IPS-11a (cell line): Measurements from ENCODE around the gene FBXW8.

Experiments
- H3K4me3 ChIP-seq: one replicate; pipeline ENCODE4 v1.5.1; 2013; ENCODE audit warnings: low read depth, low read length, control low read depth

The FBXW8 gene

DNA sequence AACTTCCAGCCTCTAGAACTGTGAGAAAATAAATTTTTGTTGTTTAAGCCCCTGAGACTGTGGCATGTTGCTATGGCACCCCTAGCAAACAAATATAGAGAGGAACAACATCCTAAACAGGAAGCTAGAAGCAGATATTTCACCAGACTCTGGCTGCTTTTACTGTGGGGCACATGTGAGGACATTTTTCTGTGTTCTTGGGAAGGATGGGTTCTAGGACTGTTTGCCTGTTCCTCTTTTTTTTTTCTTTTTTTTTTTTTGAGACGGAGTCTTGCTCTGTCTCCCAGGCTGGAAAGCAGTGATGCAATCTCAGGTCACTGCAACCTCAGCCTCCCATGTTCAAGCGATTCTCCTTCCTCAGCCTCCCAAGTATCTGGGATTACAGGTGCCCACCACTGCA, 25.3 kb upstream of the FBXW8 start:
- H3K4me3 ChIP-seq = no peak overlapping the region

DNA sequence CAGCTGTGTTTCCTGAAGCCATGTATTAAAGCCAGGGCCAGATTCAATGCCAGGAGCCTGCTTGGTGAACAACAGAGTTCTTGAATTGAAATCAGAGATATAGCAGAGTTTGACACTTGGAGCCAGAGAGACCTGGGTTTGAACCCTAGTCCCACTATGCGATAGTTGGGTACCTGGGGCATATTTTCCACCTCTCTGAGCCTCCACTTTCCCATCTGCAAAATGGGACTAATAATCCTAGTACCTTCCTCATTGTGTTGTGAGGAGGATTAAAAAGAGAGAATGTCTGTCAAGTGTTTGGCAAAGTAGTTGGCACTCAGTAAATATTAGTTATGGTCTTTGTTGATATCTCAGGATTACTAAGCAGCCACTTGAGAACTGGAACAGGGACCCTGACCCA, 23.5 kb upstream of the FBXW8 start:
- H3K4me3 ChIP-seq = no peak overlapping the region

DNA sequence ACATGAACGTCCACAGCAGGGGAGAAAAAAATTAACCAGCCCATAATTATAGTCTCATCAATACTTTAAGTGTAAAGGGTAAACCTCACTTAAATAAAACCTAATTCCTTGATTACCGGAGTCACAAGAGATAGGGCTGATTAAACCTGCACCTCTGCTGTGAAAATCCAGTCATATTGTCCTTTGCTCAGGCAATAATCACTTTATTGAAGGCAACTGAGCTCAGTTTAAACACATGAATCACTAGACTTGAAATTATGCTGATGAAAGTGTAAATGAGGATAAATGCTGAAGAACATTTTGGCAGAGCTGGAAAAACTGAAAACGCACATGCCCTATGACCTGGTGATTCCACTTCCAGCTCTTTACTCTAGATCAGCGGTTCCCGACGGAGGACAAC, 22.9 kb upstream of the FBXW8 start:
- no peak overlapping the region for H3K4me3 ChIP-seq

DNA sequence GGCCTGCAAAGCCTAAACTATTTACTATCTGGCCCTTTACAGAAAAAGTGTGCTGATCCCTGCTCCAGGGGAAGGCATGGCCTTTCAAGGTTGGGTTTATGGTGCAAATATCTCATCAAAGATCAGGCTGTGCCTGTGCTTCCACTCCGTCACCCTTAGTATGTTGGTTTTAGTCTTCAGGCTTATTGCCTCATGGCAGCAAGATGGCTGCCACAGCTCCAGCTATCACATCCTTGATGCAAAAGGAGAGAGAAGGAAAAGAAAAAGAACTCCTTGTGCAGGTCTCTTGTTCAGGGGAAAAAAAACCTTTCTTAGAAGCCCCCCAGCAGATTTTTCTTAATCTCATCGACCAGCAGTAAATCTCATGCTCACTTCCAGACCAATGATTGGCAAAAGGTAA, 20.4 kb upstream of the FBXW8 start:
- H3K4me3 ChIP-seq = no peak overlapping the region

GRCh38 chr12:116891019-116891418, 19.7 kb upstream of the FBXW8 start:
- H3K4me3 ChIP-seq = no peak overlapping the region

- H3K4me3 ChIP-seq = no peak overlapping the region
Measured at GRCh38 chr12:116892349-116893140, 18.2 kb upstream of the FBXW8 start.

DNA sequence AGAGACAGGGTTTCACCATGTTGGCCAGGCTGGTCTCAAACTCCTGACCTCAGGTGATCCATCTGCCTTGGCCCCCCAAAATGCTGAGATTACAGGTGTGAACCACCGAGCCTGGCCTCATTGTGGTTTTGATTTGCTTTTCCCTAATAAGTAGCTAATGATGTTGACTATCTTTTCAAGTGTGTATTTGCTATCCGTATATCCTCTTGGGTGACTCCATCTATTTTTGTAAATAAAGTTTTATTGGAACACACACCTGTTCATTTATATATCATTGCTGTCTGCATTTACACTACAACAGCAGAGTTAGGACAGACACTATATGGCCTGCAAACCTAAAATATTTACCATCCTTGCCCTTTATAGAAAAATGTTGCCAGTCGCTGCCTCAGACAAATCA, 15.8 kb upstream of the FBXW8 start:
- H3K4me3 ChIP-seq = no peak overlapping the region

DNA sequence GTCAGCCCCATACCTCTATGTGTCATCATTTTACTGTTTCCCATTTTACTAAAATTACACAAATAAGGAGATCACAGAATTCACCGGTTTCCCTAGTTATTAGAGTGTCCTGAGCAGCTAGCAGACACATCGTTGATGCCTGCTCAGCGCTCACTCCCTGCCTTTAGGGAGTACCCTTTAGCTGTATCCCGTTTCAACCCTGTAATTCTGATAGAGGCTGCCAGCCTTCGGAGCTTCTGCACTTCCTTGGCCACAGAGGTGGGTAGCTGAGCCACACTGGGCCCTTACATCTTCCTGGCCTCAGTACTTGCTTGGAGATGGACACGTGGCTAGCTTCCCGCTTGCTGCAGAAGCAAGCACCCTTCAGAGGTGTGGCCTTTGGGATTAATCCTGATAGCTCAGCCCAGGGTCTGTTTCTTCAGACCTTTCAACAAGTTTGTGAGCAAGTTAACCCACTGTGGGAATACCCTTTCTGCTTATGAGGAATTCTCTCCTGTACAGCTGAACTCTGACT, 14.3 kb upstream of the FBXW8 start:
- no peak overlapping the region for H3K4me3 ChIP-seq

DNA sequence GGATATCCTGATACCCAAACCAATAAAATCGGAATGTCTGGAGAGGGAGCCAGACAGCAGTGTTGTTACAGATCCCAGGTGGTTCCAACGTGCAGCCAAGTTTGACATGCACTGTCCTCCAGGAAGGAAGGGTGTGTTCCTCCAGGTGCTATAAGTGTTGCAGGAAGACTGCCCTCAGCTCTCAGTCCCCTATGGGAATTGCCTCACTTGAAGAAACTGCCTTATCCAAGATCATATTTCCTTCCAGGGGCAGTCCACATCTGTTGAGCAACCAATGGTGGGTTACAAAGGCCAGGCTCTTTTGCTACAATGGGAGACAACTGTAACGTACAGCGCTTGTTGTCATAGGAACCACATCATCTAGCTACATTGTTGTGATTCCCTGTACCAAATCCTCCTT, 13.3 kb upstream of the FBXW8 start:
- H3K4me3 ChIP-seq = no peak overlapping the region

DNA sequence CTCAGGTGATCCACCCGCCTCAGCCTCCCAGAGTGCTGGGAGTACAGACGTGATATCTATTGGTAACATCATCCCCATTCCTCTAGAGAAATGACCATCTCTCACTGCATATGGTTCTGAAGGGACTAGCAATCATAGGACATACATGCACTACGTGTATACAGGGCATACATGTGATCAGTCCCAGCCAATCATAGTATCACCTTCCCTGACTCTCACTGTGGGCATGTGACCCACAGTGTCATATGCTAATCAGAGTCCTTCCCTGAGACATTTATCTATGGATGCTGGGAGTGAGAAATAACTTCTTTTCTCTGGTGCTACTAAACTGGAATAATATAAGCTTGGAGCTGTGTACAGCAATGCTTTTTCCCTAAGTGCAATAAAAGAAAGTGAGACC, 12.1 kb upstream of the FBXW8 start:
- H3K4me3 ChIP-seq = no peak overlapping the region

DNA sequence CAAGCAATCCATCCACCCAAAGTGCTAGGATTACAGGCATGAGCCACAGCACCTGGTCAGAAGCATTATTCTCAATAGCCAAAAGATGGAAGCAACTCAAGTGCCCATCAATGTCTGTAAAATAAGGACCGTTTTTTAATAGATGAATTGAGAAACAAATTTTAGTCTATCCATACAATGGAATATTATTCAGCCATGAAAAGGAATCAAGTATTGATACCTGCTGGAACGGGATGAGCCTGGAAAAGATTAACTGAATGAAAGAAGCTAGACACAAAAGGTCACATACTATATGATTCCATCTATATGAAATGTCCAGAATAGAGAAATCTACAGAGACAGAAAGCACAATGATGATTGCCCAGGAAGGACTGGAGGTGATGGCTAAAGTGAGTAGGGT, 9.1 kb upstream of the FBXW8 start:
- H3K4me3 ChIP-seq = no peak overlapping the region

DNA sequence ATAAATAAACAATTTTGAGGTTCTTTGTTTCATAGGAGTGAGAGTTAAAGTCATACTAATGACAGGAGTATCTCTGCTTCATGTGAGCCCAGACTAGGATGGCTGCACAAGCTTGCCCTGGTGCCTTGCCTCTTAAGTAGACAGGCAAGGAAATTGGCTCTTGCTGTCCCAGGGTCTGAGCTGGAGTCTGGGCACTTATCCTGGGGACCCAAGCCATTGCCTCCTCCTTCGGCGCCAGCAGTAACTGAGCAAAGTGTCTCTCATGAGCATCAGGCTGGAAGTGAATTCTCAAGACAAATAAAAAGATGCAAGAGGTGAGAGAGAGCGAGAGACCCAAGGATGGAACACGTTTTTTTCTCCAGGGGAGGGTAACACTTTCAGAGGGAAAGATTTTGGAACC, 6.9 kb upstream of the FBXW8 start:
- H3K4me3 ChIP-seq = no peak overlapping the region

DNA sequence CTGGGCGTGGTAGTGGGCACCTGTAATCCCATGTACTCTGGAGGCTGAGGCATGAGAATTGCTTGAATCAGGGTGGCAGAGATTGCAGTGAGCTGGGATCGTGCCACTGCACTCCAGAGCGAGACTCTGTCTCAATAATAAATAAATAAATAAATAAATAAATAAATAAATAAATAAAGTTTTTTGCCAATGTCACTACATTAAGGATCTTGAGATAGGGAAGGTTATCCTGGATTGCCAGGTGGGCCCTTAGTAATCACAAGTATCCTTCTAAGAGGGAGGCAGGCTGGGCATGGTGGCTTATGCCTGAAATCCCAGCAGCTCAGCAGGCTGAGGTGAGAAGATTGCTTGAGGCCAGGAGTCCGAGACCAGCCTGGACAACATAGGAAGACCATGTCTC, 4.5 kb upstream of the FBXW8 start:
- no peak overlapping the region for H3K4me3 ChIP-seq

- H3K4me3 ChIP-seq = peak overlapping the region; percentile 75
Measured at GRCh38 chr12:116910280-116910644, 488 bp upstream of the FBXW8 start.

GRCh38 chr12:116915326-116915725, 4.6 kb downstream of the FBXW8 start:
- no peak overlapping the region for H3K4me3 ChIP-seq

DNA sequence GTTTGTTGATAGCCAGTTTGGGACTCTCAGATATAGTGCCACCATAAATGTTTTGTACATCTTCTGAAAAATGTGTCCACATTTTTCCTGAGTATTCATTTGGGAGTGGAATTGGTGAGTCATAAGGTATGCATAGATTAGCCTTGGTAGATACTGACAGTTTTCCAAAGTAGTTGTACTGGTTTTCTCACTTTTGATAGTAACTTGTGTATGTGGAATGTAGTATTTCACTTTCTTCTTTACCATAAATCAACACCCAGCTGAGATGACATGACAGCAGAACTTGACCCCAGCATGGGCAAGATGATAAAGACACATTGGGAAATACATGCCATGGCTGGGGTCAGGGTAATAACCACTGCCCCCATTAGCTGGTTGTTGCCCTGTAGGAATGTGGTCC, 5.4 kb downstream of the FBXW8 start:
- H3K4me3 ChIP-seq = no peak overlapping the region

DNA sequence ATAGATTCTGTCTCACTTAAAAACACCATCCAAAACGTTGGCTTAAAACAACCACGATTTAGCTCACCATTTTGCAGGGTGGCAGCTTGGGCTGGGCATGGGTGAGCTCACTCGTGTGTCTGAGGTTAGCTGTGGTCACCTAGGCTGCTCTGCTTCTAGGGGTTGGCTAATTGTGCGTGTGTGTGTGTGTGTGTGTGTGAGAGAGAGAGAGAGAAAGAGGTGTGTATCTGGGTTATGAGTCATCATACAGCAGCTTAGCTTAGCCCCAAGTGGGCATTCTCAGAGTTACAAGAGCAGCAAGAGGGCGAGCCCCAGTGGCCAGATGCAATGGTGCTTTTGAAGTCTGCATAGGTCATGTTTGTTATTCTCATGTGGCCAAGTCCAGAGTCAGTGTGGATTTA, 6.0 kb downstream of the FBXW8 start:
- H3K4me3 ChIP-seq = no peak overlapping the region

- no peak overlapping the region for H3K4me3 ChIP-seq
Measured at GRCh38 chr12:116918464-116918863, 7.7 kb downstream of the FBXW8 start.

GRCh38 chr12:116919247-116919661, 8.5 kb downstream of the FBXW8 start:
- no peak overlapping the region for H3K4me3 ChIP-seq

GRCh38 chr12:116919706-116920485, 9.1 kb downstream of the FBXW8 start:
- H3K4me3 ChIP-seq = no peak overlapping the region

GRCh38 chr12:116920939-116921338, 10.2 kb downstream of the FBXW8 start:
- H3K4me3 ChIP-seq = no peak overlapping the region

DNA sequence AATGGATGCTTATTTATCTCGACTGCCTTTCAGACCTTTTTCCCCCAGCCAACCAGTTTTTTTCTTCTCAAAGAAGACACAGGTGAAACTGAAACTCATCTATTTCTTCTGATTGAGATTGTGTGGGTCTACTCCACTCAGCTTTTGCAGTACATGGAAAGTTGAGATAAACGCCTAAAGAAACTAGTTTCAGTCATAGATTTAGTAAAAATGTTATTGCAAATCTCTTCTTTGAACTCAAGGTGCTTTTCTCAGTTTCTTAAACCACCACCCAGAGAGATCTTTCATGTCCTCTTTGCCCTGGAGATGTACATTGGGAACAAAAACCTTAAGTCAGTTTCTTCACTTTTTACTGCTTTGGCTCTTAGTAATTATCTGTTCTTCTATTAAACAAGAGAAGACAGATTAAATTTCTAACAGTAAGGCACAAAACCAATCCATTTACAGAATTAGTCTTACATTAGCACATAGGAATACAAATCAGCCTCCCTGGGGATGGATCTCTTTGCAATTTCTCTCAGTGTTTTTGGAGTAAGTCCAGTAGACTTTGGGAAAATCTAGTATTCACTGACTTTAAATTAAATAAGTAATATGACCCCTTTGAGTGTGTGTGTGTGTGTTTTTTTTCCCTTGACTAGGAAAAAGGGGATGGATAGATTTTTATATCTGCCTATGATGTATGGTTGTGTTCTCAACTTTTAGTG, 11.6 kb downstream of the FBXW8 start:
- no peak overlapping the region for H3K4me3 ChIP-seq
